ENCODE results near the gene ZBP1.
A peak's percentile ranks its signal among the peaks of the same experiment; 100 is the strongest.

Gene ZBP1

DNA sequence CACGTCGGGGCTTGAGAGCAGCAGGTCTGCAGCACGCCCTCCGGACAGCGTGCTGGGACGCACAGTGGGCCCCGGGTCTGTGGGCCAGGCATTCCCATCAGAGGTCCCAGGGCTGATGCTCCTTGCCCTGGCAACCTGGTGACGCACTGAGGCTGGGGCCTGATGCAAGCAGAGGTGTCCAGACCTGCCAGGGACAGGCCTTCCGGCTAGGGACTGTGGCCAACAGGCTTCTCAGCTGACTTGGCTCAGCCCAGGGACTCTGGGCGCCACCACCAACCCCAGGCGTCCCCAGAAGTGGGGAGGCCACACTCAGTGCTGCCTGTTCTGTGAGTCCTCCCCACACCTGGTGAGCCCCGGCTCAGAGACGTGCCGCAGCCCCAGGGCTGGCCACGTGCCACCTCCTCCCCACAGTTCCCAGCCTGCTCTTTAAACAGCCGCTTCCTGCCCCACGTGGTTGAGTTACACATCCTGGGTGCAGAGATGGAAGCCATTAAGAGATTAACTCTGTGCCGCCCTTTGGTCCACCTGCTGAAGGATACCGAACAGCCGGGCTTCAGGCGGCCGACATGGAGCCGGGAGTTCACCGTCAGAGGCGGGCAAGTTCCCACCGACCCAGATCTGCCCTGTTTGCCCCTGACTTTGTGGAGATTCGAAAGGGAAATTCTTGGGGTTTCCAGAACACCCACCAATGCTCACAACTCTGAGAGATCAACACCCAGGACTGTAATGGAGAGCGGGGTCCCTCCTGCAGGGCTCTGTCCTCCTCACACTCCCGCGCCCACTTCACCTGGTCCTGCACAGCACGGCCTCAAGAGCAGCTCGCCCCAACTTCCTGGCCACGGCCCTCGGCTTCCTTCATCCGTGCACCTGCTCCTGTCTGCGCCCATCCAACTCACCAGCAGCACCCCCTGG, 37.6 kb upstream of the ZBP1 start:
- peak; percentile 75 for DNase-seq

GRCh38 chr20:57656821-57657534, 36.8 kb upstream of the ZBP1 start:
- no peak for DNase-seq

- DNase-seq = no peak
Measured at GRCh38 chr20:57656252-57656820, 36.1 kb upstream of the ZBP1 start.

DNA sequence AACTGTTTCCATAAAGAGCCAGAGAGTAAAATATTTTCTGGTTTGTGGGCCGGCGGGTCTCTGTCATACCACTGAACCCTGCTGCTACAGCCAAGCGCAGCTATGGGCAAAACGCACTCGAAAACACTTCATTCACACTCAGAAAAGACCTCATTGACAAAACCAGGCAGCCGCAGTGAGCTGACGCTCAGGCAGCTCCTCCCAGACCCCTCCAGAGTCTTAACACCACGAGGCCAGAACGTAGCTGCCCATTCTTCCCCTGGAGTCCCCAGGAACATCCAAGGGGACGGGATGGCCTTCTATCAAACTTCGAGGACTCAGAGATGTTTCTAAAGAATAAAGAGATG, 35.6 kb upstream of the ZBP1 start:
- no peak for DNase-seq

DNA sequence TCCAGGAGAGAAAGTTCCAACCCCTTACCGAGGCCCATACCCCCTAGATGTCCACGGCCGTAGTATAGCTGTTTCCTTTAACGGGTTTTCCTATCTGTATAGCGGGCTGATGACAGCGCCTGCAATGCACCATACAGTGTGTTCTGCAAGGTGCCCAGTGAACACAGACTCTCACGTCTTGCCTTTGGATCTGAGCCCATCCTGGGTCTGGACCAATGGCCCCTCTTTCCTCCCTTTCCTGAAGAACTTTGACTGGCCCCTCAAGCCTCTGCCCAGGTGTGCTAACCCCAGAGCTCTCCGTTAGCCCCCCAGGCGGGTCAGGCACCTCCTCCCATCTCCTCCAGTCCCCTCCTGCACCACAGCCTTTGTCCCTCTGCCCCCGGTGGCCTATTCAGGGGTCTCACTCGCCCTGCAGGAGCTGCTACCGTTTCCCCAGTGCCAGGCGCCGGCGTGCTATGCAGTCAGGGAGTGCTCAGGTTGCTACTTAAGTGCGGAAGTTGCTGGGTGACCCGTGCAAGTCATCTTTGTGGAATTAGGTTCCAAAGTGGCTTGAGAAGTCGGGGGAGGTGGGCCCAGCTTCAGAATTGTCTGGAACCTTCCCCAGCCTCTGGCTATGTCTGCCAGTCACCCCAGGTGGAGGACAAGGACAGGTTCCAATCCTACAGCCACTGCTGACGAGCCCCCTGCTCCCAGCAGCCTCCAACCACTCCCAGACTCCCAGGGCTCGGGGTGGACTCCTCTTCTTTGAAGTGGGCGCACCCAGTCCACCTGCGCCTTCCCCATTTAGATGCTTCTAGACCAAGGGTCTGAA, 35.0 kb upstream of the ZBP1 start:
- no peak for DNase-seq

- no peak for DNase-seq
Measured at GRCh38 chr20:57654363-57654997, 34.3 kb upstream of the ZBP1 start.

- no peak for DNase-seq
Measured at GRCh38 chr20:57653910-57654309, 33.7 kb upstream of the ZBP1 start.

DNA sequence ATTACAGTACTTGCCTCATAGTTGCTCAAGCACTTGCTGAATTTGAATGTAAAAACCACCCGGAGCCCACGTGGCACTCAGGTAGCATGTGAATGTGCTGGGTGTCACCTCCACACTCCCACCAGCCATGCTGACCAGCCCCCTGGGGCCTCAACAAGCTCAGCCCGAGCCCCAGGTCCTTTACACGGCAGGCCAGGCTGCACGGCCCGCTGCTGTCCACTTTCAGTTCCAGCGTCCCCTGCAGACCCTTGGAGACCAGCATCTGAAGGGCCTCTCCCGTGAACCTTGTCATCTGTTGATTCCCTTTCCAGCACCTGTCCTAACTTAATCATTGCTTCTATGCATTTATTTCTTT, 33.3 kb upstream of the ZBP1 start:
- DNase-seq = no peak

DNA sequence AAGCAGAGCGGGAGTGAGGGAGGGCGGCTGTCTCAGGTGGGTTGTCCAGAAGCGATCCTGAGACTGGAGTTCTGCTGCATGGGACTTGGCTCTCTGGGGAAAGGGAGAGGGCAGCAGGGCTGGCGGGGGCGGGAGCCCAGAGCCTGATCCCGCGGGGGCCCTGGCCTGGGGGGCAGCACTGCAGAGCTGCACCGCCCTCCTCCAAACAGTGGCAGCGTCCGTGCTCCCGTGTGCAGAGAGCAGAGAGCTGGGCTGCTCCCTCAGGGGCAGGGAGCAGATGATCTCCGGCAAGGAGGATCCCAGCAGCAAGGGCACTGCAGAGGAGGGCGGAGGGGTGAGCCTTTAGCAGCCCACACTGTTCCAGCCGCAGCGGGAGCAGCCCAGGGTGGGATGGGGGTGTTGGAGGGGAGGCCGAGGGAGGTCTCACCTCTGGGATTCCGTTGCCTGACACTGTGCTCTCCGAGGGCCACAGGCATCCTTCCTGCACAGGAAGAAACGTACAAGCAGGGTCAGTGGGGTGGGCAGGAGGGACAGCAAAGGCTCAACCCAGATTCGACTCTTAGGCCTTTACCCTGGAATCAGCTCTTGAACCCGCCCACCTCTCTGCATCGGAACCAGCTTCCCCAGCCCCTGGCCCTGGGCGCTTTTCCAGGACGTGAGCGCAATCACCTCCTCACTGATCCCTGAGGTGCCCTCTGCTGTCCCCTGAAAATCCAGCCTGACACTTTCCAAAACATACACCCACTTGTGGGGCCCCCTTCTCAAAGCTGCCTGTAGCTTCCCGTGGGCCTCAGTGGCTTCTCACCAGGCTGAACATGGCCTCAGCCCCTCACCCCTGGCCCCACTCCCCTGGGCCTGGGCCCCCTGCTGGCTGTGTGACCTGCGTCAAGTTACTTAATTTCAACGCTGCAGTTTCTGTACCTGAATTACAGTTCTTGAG, 32.6 kb upstream of the ZBP1 start:
- DNase-seq = no peak

DNA sequence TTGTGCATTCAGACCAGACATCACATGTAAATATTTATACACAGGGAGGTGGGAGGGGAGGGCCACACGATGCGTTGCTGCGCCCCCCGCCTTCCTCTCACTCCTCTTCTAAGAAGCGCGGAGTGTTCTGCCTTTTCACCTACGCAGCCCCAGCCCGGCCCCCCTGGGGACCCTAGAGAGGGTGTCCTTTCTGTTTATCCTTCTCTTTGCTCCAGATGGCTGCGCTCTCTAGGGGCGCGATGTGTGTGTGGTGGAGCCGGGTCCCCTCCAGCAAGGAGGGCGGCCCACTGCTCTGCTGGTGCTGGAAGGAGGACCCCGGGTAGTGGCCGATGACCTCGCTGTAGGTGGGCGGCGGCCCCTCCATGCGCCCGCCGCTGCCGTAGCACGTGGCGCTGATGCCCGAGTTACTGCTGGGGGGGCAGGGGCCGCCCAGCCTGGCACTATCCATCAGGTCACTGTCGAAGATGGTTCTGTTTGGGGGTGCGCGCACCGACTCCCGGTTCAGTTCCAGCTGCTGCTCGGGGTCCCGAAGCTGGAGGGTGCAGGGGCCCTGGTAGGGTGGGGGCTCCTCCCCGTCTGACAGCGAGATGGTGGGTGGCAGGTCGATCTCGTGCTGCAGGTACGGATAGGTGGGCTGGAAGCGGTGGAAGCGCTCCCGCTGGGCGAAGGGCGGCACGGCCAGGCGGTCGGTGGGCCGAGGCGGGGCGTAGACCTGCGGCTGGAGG, 31.8 kb upstream of the ZBP1 start:
- no peak for DNase-seq

GRCh38 chr20:57650756-57651483, 30.7 kb upstream of the ZBP1 start:
- no peak for DNase-seq

DNA sequence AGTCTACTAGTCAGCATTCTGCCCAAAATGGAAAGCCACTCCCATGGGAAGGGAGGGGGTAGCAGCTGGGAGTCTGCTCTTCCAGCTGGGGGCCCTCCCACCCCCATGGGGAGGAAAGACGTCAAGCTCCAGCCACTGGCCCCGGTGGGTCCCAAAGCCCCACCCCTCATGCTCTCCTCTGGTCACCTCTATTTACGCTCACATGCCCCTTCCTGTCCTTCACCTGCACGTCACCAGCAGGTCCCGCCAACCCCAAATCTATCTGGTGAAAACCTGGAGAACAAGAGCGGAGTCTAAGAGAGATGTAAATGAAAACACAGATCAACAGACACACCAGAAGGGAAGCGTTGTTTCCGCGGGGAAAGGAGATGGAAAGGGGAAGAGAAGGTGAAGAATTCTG, 30.0 kb upstream of the ZBP1 start:
- DNase-seq = no peak

GRCh38 chr20:57649617-57650015, 29.4 kb upstream of the ZBP1 start:
- no peak for DNase-seq

GRCh38 chr20:57648878-57649616, 28.8 kb upstream of the ZBP1 start:
- no peak for DNase-seq

GRCh38 chr20:57647933-57648785, 27.9 kb upstream of the ZBP1 start:
- no peak for DNase-seq

DNA sequence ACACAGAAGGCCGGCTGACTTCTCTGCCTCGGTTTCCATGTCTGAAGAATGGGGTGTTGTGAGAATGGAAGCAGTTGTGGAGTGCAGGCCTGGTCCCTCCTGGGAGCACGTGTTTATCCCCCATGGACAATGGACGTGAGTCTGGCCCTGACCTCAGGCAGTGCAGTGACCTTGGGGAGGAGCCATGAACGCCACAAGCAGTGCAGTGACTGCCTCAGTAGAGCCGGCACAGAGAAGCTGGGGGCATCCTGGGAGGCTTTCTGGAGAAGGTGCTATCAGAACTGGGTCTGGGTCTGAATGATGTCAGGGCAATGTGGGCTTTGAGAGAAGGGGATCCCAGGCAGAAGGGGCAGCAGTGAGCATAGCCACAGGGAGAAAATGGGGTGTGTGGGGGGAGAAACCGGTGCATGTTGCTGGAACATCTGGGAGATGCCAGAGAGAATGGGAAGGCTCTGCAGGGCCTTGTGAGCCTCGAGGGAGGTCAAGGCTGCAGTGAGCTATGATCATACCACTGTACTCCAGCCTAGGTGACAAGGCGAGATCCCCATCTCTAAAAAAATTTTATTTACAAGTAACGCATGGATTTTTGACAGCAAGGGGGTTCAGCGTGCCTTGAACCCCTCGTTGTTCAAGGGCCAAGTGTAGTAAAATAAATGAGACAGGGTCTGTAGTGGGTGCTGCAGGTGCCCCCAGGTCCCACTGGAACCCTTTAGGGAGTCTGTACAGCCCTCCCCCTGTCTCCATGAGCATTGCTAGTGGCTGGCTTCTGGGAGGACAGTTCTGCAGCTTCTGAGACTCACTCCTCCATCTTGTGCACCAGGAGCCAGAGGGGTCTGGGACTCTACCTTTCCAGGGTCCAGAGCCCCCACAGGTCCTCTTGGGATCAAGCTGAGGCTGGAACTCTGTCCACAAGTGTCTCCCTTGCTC, 27.0 kb upstream of the ZBP1 start:
- DNase-seq = no peak

- DNase-seq = no peak
Measured at GRCh38 chr20:57638895-57639236, 18.6 kb upstream of the ZBP1 start.

All from DMS153 (cell line).